WTC11 (cell line): ENCODE measurements around the gene GPN2. TPM values are rescaled to one million over a fixed set of nuclear protein-coding genes. Genes with fewer than 3 reads are reported as not detected.

Source experiments
- ATAC-seq: fragments of 200-7000 bp; cut with Tn5 transposase; 2 replicates; pipeline ENCODE4 v1.10.0; 2021; ENCODE audit warnings: mild to moderate bottlenecking, moderate library complexity
- CTCF ChIA-PET: fragments of 300-600 bp; sonication (Branson Sonifier 250); formaldehyde crosslinking; loops from one replicate; lab custom pipeline; 2021; ENCODE audit warnings: antibody characterized with exemption; lab: Charles Lee
- POLR2A ChIA-PET: fragments of 350-600 bp; sonication (Branson Sonifier 250); formaldehyde crosslinking; loops from one replicate; lab custom pipeline; 2021; ENCODE audit warnings: antibody characterized with exemption; lab: Charles Lee
- DNase-seq: peaks from one replicate; pipeline ENCODE4 v3.0.0; 2021; ENCODE audit warnings: low spot score
- H3K27ac Mint-ChIP-seq: 2 replicates; pipeline ENCODE4 v1.8.0; 2021; ENCODE audit warnings: mixed read lengths
- H3K27me3 Mint-ChIP-seq: 2 replicates; pipeline ENCODE4 v1.8.0; 2021; ENCODE audit warnings: low read depth, mild to moderate bottlenecking, moderate library complexity, mixed read lengths
- H3K36me3 Mint-ChIP-seq: 2 replicates; pipeline ENCODE4 v1.8.0; 2021; ENCODE audit warnings: mixed read lengths
- H3K4me1 Mint-ChIP-seq: 2 replicates; pipeline ENCODE4 v1.8.0; 2022; ENCODE audit warnings: mixed read lengths
- H3K4me3 Mint-ChIP-seq: 2 replicates; pipeline ENCODE4 v1.8.0; 2021; ENCODE audit warnings: mild to moderate bottlenecking, moderate library complexity, mixed read lengths
- H3K9me3 Mint-ChIP-seq: 2 replicates; pipeline ENCODE4 v1.8.0; 2021; ENCODE audit warnings: mixed read lengths
- ERG ChIP-seq: fragments of 250-450 bp; sonication (Bioruptor Pico); IDR thresholded peaks from 2 replicates; pipeline ENCODE4 v1.8.0; 2021; ENCODE audit warnings: mild to moderate bottlenecking
- FOXP1 ChIP-seq: sonication (generic); formaldehyde crosslinking; IDR thresholded peaks from 2 replicates; pipeline ENCODE4 v1.8.0; 2022; ENCODE audit warnings: missing genetic modification reagents, mild to moderate bottlenecking, moderate library complexity, borderline replicate concordance
- GABPB1 ChIP-seq: sonication (generic); formaldehyde crosslinking; IDR thresholded peaks from 2 replicates; pipeline ENCODE4 v1.8.1; 2023; ENCODE audit warnings: mild to moderate bottlenecking, missing genetic modification reagents
- KAT7 ChIP-seq: sonication (generic); formaldehyde crosslinking; IDR thresholded peaks from 2 replicates; pipeline ENCODE4 v1.8.1; 2023; ENCODE audit warnings: missing genetic modification reagents, mild to moderate bottlenecking, borderline replicate concordance
- OVOL2 ChIP-seq: fragments of 250-450 bp; sonication (Bioruptor Pico); IDR thresholded peaks from 2 replicates; pipeline ENCODE4 v1.9.0; 2021; ENCODE audit warnings: mild to moderate bottlenecking, borderline replicate concordance
- SOX15 ChIP-seq: fragments of 250-450 bp; sonication (Bioruptor Pico); IDR thresholded peaks from 2 replicates; pipeline ENCODE4 v1.9.0; 2021; ENCODE audit warnings: mild to moderate bottlenecking
- STAT6 ChIP-seq: sonication (generic); formaldehyde crosslinking; conservative IDR thresholded peaks from 2 replicates; pipeline ENCODE4 v1.8.1; 2023; ENCODE audit warnings: mild to moderate bottlenecking, low read depth, missing genetic modification reagents, moderate library complexity
- ZNF138 ChIP-seq: sonication (generic); formaldehyde crosslinking; conservative IDR thresholded peaks from 2 replicates; pipeline ENCODE4 v1.8.1; 2022; ENCODE audit warnings: mild to moderate bottlenecking, moderate library complexity, missing genetic modification reagents
- ZNF281 ChIP-seq: sonication (generic); formaldehyde crosslinking; IDR thresholded peaks from 2 replicates; pipeline ENCODE4 v1.8.0; 2023; ENCODE audit warnings: mild to moderate bottlenecking, missing genetic modification reagents
- ZNF317 ChIP-seq: sonication (generic); formaldehyde crosslinking; IDR thresholded peaks from 2 replicates; pipeline ENCODE4 v1.8.1; 2023; ENCODE audit warnings: low read depth, mild to moderate bottlenecking, moderate library complexity, missing genetic modification reagents, borderline replicate concordance
- total RNA-seq: library from RNA; stranded (reverse); gene quantifications from 3 replicates; pipeline ENCODE4 v1.2.3, GENCODE V29; 2021
- TF ChIP-seq, protein P1 (sequence below): sonication (generic); formaldehyde crosslinking; IDR thresholded peaks from 2 replicates; pipeline ENCODE4 v1.8.0; 2022; ENCODE audit warnings: mild to moderate bottlenecking, missing genetic modification reagents
- TF ChIP-seq, protein P2 (sequence below): sonication (generic); formaldehyde crosslinking; IDR thresholded peaks from 2 replicates; pipeline ENCODE4 v1.8.1; 2022; ENCODE audit warnings: mild to moderate bottlenecking, missing genetic modification reagents, moderate library complexity, borderline replicate concordance
- TF ChIP-seq, protein P3 (sequence below): sonication (generic); formaldehyde crosslinking; IDR thresholded peaks from 2 replicates; pipeline ENCODE4 v1.8.0; 2022; ENCODE audit warnings: mild to moderate bottlenecking, missing genetic modification reagents
- TF ChIP-seq, protein P4 (sequence below): fragments of 250-450 bp; sonication (Bioruptor Pico); IDR thresholded peaks from 2 replicates; pipeline ENCODE4 v2.1.2; 2022; ENCODE audit warnings: mild to moderate bottlenecking, moderate library complexity
- TF ChIP-seq, protein P5 (sequence below): sonication (generic); formaldehyde crosslinking; IDR thresholded peaks from 2 replicates; pipeline ENCODE4 v1.8.1; 2023; ENCODE audit warnings: mild to moderate bottlenecking, missing genetic modification reagents
- TF ChIP-seq, protein P6 (sequence below): fragments of 250-450 bp; sonication (Bioruptor Pico); IDR thresholded peaks from 2 replicates; pipeline ENCODE4 v1.9.0; 2021; ENCODE audit warnings: mild to moderate bottlenecking

The GPN2 gene
- total RNA-seq, 1 experiment from 2014 or later = 38.5 TPM

GRCh38 chr1:26833432-26834405 is 56.4 kb downstream of the GPN2 start:
- H3K9me3 Mint-ChIP-seq = no peaks in the 10 kb centered on the region
- TF ChIP-seq, protein P1, sequence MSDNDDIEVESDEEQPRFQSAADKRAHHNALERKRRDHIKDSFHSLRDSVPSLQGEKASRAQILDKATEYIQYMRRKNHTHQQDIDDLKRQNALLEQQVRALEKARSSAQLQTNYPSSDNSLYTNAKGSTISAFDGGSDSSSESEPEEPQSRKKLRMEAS (CRISPR knock-in tag) = no peak
- TF ChIP-seq, protein P2, sequence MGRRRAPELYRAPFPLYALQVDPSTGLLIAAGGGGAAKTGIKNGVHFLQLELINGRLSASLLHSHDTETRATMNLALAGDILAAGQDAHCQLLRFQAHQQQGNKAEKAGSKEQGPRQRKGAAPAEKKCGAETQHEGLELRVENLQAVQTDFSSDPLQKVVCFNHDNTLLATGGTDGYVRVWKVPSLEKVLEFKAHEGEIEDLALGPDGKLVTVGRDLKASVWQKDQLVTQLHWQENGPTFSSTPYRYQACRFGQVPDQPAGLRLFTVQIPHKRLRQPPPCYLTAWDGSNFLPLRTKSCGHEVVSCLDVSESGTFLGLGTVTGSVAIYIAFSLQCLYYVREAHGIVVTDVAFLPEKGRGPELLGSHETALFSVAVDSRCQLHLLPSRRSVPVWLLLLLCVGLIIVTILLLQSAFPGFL (CRISPR knock-in tag) = no peak
- TF ChIP-seq ZNF138 (CRISPR knock-in tag) = no peak
- TF ChIP-seq, protein P3, sequence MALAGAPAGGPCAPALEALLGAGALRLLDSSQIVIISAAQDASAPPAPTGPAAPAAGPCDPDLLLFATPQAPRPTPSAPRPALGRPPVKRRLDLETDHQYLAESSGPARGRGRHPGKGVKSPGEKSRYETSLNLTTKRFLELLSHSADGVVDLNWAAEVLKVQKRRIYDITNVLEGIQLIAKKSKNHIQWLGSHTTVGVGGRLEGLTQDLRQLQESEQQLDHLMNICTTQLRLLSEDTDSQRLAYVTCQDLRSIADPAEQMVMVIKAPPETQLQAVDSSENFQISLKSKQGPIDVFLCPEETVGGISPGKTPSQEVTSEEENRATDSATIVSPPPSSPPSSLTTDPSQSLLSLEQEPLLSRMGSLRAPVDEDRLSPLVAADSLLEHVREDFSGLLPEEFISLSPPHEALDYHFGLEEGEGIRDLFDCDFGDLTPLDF = no peak
- TF ChIP-seq, protein P4, sequence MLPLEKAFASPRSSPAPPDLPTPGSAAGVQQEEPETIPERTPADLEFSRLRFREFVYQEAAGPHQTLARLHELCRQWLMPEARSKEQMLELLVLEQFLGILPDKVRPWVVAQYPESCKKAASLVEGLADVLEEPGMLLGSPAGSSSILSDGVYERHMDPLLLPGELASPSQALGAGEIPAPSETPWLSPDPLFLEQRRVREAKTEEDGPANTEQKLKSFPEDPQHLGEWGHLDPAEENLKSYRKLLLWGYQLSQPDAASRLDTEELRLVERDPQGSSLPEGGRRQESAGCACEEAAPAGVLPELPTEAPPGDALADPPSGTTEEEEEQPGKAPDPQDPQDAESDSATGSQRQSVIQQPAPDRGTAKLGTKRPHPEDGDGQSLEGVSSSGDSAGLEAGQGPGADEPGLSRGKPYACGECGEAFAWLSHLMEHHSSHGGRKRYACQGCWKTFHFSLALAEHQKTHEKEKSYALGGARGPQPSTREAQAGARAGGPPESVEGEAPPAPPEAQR (CRISPR knock-in tag) = no peak
- TF ChIP-seq GABPB1 (CRISPR knock-in tag) = no peak
- no peak for TF ChIP-seq FOXP1 (CRISPR knock-in tag)
- TF ChIP-seq SOX15 (CRISPR knock-in tag) = no peak
- no peak for TF ChIP-seq ZNF281
- no peak for TF ChIP-seq STAT6
- TF ChIP-seq ERG (CRISPR knock-in tag) = no peak
- no peak for TF ChIP-seq KAT7 (CRISPR knock-in tag)
- TF ChIP-seq, protein P5, sequence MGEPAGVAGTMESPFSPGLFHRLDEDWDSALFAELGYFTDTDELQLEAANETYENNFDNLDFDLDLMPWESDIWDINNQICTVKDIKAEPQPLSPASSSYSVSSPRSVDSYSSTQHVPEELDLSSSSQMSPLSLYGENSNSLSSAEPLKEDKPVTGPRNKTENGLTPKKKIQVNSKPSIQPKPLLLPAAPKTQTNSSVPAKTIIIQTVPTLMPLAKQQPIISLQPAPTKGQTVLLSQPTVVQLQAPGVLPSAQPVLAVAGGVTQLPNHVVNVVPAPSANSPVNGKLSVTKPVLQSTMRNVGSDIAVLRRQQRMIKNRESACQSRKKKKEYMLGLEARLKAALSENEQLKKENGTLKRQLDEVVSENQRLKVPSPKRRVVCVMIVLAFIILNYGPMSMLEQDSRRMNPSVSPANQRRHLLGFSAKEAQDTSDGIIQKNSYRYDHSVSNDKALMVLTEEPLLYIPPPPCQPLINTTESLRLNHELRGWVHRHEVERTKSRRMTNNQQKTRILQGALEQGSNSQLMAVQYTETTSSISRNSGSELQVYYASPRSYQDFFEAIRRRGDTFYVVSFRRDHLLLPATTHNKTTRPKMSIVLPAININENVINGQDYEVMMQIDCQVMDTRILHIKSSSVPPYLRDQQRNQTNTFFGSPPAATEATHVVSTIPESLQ (CRISPR knock-in tag) = no peak
- TF ChIP-seq, protein P6, sequence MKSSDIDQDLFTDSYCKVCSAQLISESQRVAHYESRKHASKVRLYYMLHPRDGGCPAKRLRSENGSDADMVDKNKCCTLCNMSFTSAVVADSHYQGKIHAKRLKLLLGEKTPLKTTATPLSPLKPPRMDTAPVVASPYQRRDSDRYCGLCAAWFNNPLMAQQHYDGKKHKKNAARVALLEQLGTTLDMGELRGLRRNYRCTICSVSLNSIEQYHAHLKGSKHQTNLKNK (CRISPR knock-in tag) = no peak
- no peak for TF ChIP-seq ZNF317 (CRISPR knock-in tag)
- no peak for TF ChIP-seq OVOL2 (CRISPR knock-in tag)
- TF ChIP-seq, all 79 proteins: peak for 0
- no peak for DNase-seq
- Mint-ChIP-seq H3K4me1 (peaks cover 7% of the 10 kb centered on the region), H3K27ac (no peak overlapping the region), H3K4me3 (no peak overlapping the region), H3K27me3 (peaks cover 2% of the 10 kb centered on the region; the same call in 1 of the 2 replicates), H3K36me3 (peaks cover 44% of the 10 kb centered on the region)
- CTCF ChIA-PET = interaction anchor here (0.6 to 1.4 kb wide), 3 partner anchors 11 to 34 kb away, joined by 3 to 5 read pairs (median 3); no protein-coding TSS in a partner anchor
- no peak for ATAC-seq
- POLR2A ChIA-PET = no interaction called here
